ENCODE measurements around the gene MLPH. TPM values are rescaled to one million over a fixed set of nuclear protein-coding genes. Genes with fewer than 3 reads are reported as not detected.

Gene MLPH
- total RNA-seq, 4 donors from 2014 or later: 13.3 to 37.9 (median 19.9) TPM

GRCh38 chr2:237488295-237488694, 1.2 kb downstream of the MLPH start:
- intact Hi-C loops (cut with DNase I; ENCODE audit: low total_unique reads): no loop called here
- no peak for DNase-seq (ENCODE audit: low spot score in 2 of 2)
- TF ChIP-seq, protein P1, sequence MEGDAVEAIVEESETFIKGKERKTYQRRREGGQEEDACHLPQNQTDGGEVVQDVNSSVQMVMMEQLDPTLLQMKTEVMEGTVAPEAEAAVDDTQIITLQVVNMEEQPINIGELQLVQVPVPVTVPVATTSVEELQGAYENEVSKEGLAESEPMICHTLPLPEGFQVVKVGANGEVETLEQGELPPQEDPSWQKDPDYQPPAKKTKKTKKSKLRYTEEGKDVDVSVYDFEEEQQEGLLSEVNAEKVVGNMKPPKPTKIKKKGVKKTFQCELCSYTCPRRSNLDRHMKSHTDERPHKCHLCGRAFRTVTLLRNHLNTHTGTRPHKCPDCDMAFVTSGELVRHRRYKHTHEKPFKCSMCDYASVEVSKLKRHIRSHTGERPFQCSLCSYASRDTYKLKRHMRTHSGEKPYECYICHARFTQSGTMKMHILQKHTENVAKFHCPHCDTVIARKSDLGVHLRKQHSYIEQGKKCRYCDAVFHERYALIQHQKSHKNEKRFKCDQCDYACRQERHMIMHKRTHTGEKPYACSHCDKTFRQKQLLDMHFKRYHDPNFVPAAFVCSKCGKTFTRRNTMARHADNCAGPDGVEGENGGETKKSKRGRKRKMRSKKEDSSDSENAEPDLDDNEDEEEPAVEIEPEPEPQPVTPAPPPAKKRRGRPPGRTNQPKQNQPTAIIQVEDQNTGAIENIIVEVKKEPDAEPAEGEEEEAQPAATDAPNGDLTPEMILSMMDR (IDR thresholded peaks at IDR 0.05): no peak
- TF ChIP-seq POLR2A (IDR thresholded peaks at IDR 0.05): no peak
- no peak overlapping the region for H3K4me3 ChIP-seq (ENCODE audit: low read depth, poor library complexity, severe bottlenecking)
- 74 to 91% methylated on average over 6 of the region's 6 CpGs for WGBS, 2 donors

GRCh38 chr2:237488901-237489860, 2.1 kb downstream of the MLPH start:
- no peak overlapping the region for H3K4me3 ChIP-seq (ENCODE audit: low read depth, poor library complexity, severe bottlenecking)
- 49 to 53% methylated on average over 6 of the region's 6 CpGs for WGBS, 2 donors
- no peak for TF ChIP-seq POLR2A (IDR thresholded peaks at IDR 0.05)
- TF ChIP-seq, protein P1 (IDR thresholded peaks at IDR 0.05): no peak
- intact Hi-C loops (cut with DNase I; ENCODE audit: low total_unique reads): no loop called here
- DNase-seq (ENCODE audit: low spot score in 2 of 2): no peak

- DNase-seq (ENCODE audit: low spot score in 2 of 2): no peak
- intact Hi-C loops (cut with DNase I; ENCODE audit: low total_unique reads): no loop called here
- no peak overlapping the region for H3K4me3 ChIP-seq (ENCODE audit: low read depth, poor library complexity, severe bottlenecking)
- 71 to 74% methylated on average over 8 of the region's 8 CpGs for WGBS, 2 donors
- TF ChIP-seq POLR2A (IDR thresholded peaks at IDR 0.05): no peak
- TF ChIP-seq, protein P1 (IDR thresholded peaks at IDR 0.05): no peak
Measured at GRCh38 chr2:237490009-237490711, 3.1 kb downstream of the MLPH start.

- H3K4me3 ChIP-seq (ENCODE audit: low read depth, poor library complexity, severe bottlenecking): no peak overlapping the region
- DNase-seq (ENCODE audit: low spot score in 2 of 2): no peak
- intact Hi-C loops (cut with DNase I; ENCODE audit: low total_unique reads): no loop called here
- TF ChIP-seq, protein P1 (IDR thresholded peaks at IDR 0.05): no peak
- no peak for TF ChIP-seq POLR2A (IDR thresholded peaks at IDR 0.05)
- 84 to 87% methylated on average over 6 of the region's 6 CpGs for WGBS, 2 donors
Measured at GRCh38 chr2:237490795-237491194, 3.7 kb downstream of the MLPH start.

DNA sequence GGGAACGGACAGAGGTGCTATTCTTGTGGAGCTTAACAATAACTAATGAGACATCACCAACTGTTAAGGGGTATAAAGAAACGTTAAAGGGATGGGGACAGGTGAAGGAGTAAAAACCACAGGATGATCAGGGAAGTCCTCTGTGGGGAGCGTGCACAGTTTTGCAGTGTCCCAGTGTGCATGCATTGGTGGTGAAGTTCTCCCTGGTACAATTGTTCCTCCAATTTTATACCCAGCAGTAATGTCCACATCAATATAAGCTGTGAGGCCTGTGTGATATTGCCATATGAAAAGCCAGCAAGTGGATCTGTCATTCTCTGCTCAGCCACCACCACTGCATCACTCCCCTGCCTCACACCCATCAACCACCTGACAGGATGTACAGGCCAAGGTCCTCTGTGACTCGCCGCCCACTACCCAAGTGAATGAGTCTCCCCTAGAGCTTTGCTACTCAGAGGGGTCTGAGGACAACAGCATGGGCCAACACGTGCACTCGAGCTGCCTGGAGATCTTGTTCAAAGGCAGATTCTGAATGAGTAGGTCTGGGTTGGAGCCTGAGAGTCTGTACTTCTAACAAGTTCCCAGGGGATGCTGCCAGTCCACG, 4.6 kb downstream of the MLPH start:
- intact Hi-C loops (cut with DNase I; ENCODE audit: low total_unique reads): no loop called here
- WGBS, 2 donors: 93 to 96% methylated on average over 8 of the region's 8 CpGs
- no peak overlapping the region for H3K4me3 ChIP-seq (ENCODE audit: low read depth, poor library complexity, severe bottlenecking)
- TF ChIP-seq, protein P1 (IDR thresholded peaks at IDR 0.05): no peak
- DNase-seq (ENCODE audit: low spot score in 2 of 2): peak in 1 of 2 donors; percentile 43

All from lower leg skin (tissue), 4 donors.